K562 (cell line): Measurements from ENCODE around the gene ADORA2B. TPM values are rescaled to one million over a fixed set of nuclear protein-coding genes. Genes with fewer than 3 reads are reported as not detected.

Source experiments
- ARID2 ChIP-seq: fragments of 450-650 bp; IDR thresholded peaks from 2 replicates; pipeline ENCODE4 v1.6.1; 2017; ENCODE audit warnings: antibody characterized with exemption, mild to moderate bottlenecking
- BRF2 ChIP-seq: IDR thresholded peaks from 3 replicates; pipeline ENCODE4 v1.6.1; 2011; ENCODE audit warnings: borderline replicate concordance, mild to moderate bottlenecking; ENCODE audit not compliant: insufficient read length, insufficient read depth
- ERF ChIP-seq: fragments of 450-650 bp; formaldehyde crosslinking; IDR thresholded peaks from 2 replicates; pipeline ENCODE4 v1.4.0; 2020; ENCODE audit warnings: mild to moderate bottlenecking, mixed read lengths
- EWSR1 ChIP-seq: fragments of 450-650 bp; IDR thresholded peaks from 2 replicates; pipeline ENCODE4 v1.6.1; 2018; ENCODE audit warnings: borderline replicate concordance, mild to moderate bottlenecking, low read depth, moderate library complexity; ENCODE audit not compliant: partially characterized antibody
- GABPB2 ChIP-seq: fragments of 250-450 bp; sonication (Bioruptor Pico); conservative IDR thresholded peaks from 2 replicates; pipeline ENCODE4 v1.5.1; 2021; ENCODE audit warnings: mild to moderate bottlenecking
- SMAD1 ChIP-seq: fragments of 150-350 bp; IDR thresholded peaks from 2 replicates; pipeline ENCODE4 v1.6.1; 2014; ENCODE audit warnings: low read length, low read depth; ENCODE audit not compliant: partially characterized antibody
- THRA ChIP-seq: fragments of 450-650 bp; IDR thresholded peaks from 2 replicates; pipeline ENCODE4 v1.6.1; 2017; ENCODE audit warnings: mild to moderate bottlenecking, moderate library complexity
- U2AF2 ChIP-seq: fragments of 200-400 bp; formaldehyde crosslinking; optimal IDR thresholded peaks from 2 replicates; pipeline ENCODE3; 2017; ENCODE audit warnings: low read depth, mild to moderate bottlenecking, low read length
- ZNF239 ChIP-seq: fragments of 250-450 bp; sonication (Bioruptor Pico); IDR thresholded peaks from 2 replicates; pipeline ENCODE4 v1.4.0; 2020; ENCODE audit warnings: mild to moderate bottlenecking
- ZNF408 ChIP-seq: fragments of 250-450 bp; sonication (Bioruptor Pico); IDR thresholded peaks from 2 replicates; pipeline ENCODE4 v1.4.0; 2020; ENCODE audit warnings: low read depth, mild to moderate bottlenecking, moderate library complexity
- ZNF431 ChIP-seq: sonication (generic); formaldehyde crosslinking; IDR thresholded peaks from 2 replicates; pipeline ENCODE4 v1.8.0; 2022; ENCODE audit warnings: mild to moderate bottlenecking, missing genetic modification reagents
- ZNF780A ChIP-seq: fragments of 250-450 bp; sonication (Bioruptor Pico); IDR thresholded peaks from 2 replicates; pipeline ENCODE4 v1.5.0; 2021; ENCODE audit warnings: mild to moderate bottlenecking
- polyA plus RNA-seq, 8 experiments: library from polyadenylated mRNA; depleted of rRNA in 4 of 8; stranded (reverse) in 5 of 8; unstranded in 3 of 8; fragments of >200 nt; fragmentation: Nextera tagmentation in 2 of 8; fragmentation: Illumina TruSeq in 1 of 8; extraction: Ambion mirVana in 2 of 8; extraction: Trizol in 1 of 8; gene quantifications; 2 replicates each; pipeline versions ENCODE4 v1.2.1 to v1.2.3, GENCODE V29; 2011 to 2014; ENCODE audit warnings: inconsistent platforms in 1 of 8, missing spikeins in 1 of 8
- total RNA-seq, 7 experiments: library from RNA; depleted of rRNA in 6 of 7; stranded (reverse); fragments of >200 nt in 6 of 7; fragmentation: Illumina TruSeq in 2 of 7; extraction: Trizol in 2 of 7; gene quantifications; 2 replicates each; pipeline versions ENCODE4 v1.2.1 to v1.2.3, GENCODE V29; 2011 to 2021; ENCODE audit warnings: low replicate concordance in 1 of 7
- TF ChIP-seq, protein P1 (sequence below): fragments of 450-650 bp; IDR thresholded peaks from 2 replicates; pipeline ENCODE4 v1.6.1; 2016; ENCODE audit warnings: borderline replicate concordance
- TF ChIP-seq, protein P2 (sequence below): fragments of 250-450 bp; sonication (Bioruptor Pico); IDR thresholded peaks from 2 replicates; pipeline ENCODE4 v1.4.0; 2020; ENCODE audit warnings: mild to moderate bottlenecking
- TF ChIP-seq, protein P3 (sequence below): fragments of 250-450 bp; sonication (Bioruptor Pico); IDR thresholded peaks from 2 replicates; pipeline ENCODE4 v1.8.0; 2021; ENCODE audit warnings: moderate library complexity, mild to moderate bottlenecking, inconsistent platforms
- TF ChIP-seq, protein P4 (sequence below): sonication (generic); formaldehyde crosslinking; IDR thresholded peaks from 2 replicates; pipeline ENCODE4 v1.8.1; 2023; ENCODE audit warnings: mild to moderate bottlenecking, missing genetic modification reagents
- TF ChIP-seq, protein P5 (sequence below): fragments of 450-650 bp; conservative IDR thresholded peaks from 2 replicates; pipeline ENCODE4 v1.6.1; 2016; ENCODE audit warnings: missing genetic modification characterization, low read depth, mild to moderate bottlenecking, missing compliant biosample characterization, moderate library complexity

The ADORA2B gene
- total and polyA plus RNA-seq, 9 of the 15 experiments (the other 6 are each of a cell fraction or from before 2014, with no cell fraction given), result 6.4 to 16.6 (median 10.5) TPM

DNA sequence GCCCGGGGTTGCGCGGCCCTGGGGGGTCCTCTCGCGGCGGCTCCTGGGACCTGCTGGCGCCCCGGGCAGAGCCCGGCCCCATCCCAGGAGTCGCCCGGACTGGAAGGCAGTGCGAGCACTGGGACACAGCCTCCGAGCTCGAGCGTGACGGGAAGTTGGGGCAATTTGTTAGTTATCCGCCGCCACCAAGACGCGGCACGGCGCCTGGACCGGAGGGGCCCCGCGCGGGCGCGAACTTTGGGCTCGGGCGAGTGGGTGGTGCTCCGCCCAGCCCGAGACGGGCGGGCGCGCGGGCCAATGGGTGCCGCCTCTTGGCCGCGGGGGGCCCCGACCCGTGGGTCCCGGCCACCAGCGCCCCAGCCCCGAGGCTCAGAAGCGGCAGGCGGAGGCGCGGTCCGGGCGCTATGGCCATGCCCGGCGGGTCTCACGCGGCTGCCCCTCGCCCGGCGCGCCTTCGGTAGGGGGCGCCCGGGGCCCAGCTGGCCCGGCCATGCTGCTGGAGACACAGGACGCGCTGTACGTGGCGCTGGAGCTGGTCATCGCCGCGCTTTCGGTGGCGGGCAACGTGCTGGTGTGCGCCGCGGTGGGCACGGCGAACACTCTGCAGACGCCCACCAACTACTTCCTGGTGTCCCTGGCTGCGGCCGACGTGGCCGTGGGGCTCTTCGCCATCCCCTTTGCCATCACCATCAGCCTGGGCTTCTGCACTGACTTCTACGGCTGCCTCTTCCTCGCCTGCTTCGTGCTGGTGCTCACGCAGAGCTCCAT lies at the start of gene ADORA2B (continued):
- TF ChIP-seq ZNF239 (CRISPR knock-in tag), result no peak
- TF ChIP-seq ERF, result no peak
- peak; percentile 53 for TF ChIP-seq ZNF431
- TF ChIP-seq, protein P1, sequence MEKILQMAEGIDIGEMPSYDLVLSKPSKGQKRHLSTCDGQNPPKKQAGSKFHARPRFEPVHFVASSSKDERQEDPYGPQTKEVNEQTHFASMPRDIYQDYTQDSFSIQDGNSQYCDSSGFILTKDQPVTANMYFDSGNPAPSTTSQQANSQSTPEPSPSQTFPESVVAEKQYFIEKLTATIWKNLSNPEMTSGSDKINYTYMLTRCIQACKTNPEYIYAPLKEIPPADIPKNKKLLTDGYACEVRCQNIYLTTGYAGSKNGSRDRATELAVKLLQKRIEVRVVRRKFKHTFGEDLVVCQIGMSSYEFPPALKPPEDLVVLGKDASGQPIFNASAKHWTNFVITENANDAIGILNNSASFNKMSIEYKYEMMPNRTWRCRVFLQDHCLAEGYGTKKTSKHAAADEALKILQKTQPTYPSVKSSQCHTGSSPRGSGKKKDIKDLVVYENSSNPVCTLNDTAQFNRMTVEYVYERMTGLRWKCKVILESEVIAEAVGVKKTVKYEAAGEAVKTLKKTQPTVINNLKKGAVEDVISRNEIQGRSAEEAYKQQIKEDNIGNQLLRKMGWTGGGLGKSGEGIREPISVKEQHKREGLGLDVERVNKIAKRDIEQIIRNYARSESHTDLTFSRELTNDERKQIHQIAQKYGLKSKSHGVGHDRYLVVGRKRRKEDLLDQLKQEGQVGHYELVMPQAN, result no peak
- TF ChIP-seq ZNF408 (CRISPR knock-in tag), result no peak
- TF ChIP-seq, protein P2, sequence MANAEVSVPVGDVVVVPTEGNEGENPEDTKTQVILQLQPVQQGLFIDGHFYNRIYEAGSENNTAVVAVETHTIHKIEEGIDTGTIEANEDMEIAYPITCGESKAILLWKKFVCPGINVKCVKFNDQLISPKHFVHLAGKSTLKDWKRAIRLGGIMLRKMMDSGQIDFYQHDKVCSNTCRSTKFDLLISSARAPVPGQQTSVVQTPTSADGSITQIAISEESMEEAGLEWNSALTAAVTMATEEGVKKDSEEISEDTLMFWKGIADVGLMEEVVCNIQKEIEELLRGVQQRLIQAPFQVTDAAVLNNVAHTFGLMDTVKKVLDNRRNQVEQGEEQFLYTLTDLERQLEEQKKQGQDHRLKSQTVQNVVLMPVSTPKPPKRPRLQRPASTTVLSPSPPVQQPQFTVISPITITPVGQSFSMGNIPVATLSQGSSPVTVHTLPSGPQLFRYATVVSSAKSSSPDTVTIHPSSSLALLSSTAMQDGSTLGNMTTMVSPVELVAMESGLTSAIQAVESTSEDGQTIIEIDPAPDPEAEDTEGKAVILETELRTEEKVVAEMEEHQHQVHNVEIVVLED (CRISPR knock-in tag), result peak; percentile 80
- TF ChIP-seq, protein P3, sequence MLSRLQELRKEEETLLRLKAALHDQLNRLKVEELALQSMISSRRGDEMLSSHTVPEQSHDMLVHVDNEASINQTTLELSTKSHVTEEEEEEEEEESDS (CRISPR knock-in tag), result no peak
- no peak for TF ChIP-seq ARID2
- no peak for TF ChIP-seq GABPB2 (CRISPR knock-in tag)
- TF ChIP-seq ZNF780A (CRISPR knock-in tag), result no peak
- no peak for TF ChIP-seq SMAD1
- no peak for TF ChIP-seq BRF2
- TF ChIP-seq EWSR1, result no peak
- TF ChIP-seq, protein P4, sequence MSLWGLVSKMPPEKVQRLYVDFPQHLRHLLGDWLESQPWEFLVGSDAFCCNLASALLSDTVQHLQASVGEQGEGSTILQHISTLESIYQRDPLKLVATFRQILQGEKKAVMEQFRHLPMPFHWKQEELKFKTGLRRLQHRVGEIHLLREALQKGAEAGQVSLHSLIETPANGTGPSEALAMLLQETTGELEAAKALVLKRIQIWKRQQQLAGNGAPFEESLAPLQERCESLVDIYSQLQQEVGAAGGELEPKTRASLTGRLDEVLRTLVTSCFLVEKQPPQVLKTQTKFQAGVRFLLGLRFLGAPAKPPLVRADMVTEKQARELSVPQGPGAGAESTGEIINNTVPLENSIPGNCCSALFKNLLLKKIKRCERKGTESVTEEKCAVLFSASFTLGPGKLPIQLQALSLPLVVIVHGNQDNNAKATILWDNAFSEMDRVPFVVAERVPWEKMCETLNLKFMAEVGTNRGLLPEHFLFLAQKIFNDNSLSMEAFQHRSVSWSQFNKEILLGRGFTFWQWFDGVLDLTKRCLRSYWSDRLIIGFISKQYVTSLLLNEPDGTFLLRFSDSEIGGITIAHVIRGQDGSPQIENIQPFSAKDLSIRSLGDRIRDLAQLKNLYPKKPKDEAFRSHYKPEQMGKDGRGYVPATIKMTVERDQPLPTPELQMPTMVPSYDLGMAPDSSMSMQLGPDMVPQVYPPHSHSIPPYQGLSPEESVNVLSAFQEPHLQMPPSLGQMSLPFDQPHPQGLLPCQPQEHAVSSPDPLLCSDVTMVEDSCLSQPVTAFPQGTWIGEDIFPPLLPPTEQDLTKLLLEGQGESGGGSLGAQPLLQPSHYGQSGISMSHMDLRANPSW (CRISPR knock-in tag), result no peak
- no peak for TF ChIP-seq THRA
- TF ChIP-seq, protein P5, sequence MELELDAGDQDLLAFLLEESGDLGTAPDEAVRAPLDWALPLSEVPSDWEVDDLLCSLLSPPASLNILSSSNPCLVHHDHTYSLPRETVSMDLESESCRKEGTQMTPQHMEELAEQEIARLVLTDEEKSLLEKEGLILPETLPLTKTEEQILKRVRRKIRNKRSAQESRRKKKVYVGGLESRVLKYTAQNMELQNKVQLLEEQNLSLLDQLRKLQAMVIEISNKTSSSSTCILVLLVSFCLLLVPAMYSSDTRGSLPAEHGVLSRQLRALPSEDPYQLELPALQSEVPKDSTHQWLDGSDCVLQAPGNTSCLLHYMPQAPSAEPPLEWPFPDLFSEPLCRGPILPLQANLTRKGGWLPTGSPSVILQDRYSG, result no peak
- no peak for TF ChIP-seq U2AF2
